Thyroid gland (tissue), 4 donors: Measurements from ENCODE around the gene HYAL2. TPM values are rescaled to one million over a fixed set of nuclear protein-coding genes. Genes with fewer than 3 reads are reported as not detected.

Source experiments
- DNase-seq, 2 donors: peaks; one replicate each; pipeline ENCODE4 v3.0.0-alpha.2; 2019
- H3K27ac ChIP-seq, 3 donors: fragments of 200-600 bp; sonication (generic); 1 replicate in 2 of 3; 2 replicates in 1 of 3; pipeline ENCODE4 v1.5.1; 2016 to 2019; ENCODE audit warnings: mild to moderate bottlenecking in 1 of 3, moderate library complexity in 1 of 3
- H3K27me3 ChIP-seq: fragments of 200-600 bp; sonication (generic); one replicate; pipeline ENCODE4 v1.5.1; 2019
- H3K36me3 ChIP-seq, 2 donors: fragments of 200-600 bp; sonication (generic); one replicate each; pipeline ENCODE4 v1.5.1; 2016 to 2019
- H3K4me1 ChIP-seq, 2 donors: fragments of 200-600 bp; sonication (generic); one replicate each; pipeline ENCODE4 v1.5.1; 2017 to 2019
- H3K4me3 ChIP-seq, 3 donors: fragments of 200-600 bp; sonication (generic); replicated peaks in 1 of 3; 1 replicate in 2 of 3; 2 replicates in 1 of 3; pipeline ENCODE4 v1.5.1; 2016; ENCODE audit warnings: mild to moderate bottlenecking in 1 of 3
- H3K9me3 ChIP-seq: fragments of 200-600 bp; sonication (generic); one replicate; pipeline ENCODE4 v1.5.1; 2017
- CTCF ChIP-seq, 6 experiments: fragments of 200-600 bp in 3 of 6; fragments of 450-650 bp in 3 of 6; sonication (generic) in 3 of 6; IDR thresholded peaks; one replicate each; pipeline ENCODE4 v1.5.1; 2016 to 2019; ENCODE audit warnings: antibody characterized with exemption in 6 of 6, mild to moderate bottlenecking in 2 of 6, inconsistent platforms in 1 of 6, moderate library complexity in 1 of 6
- POLR2A ChIP-seq, 2 donors: fragments of 450-650 bp; IDR thresholded peaks; one replicate each; pipeline ENCODE4 v1.6.1; 2017; ENCODE audit warnings: antibody characterized with exemption in 2 of 2, mild to moderate bottlenecking in 2 of 2, moderate library complexity in 1 of 2
- WGBS, 2 donors: methylation state at CpG; one replicate each; pipeline ENCODE4 v1.1.5; 2017; 5-methylcytosine and 5-hydroxymethylcytosine counted together
- intact Hi-C: fragments of 100-400 bp; cut with DNase I; formaldehyde crosslinking; loops from one replicate; pipeline ENCODE4 v1.15.1; 2023
- total RNA-seq, 4 donors: library from RNA; depleted of rRNA; stranded (reverse); fragments of >200 nt; gene quantifications; one replicate each; pipeline ENCODE4 v1.2.3, GENCODE V29; 2016

The HYAL2 gene
- total RNA-seq, 4 donors from 2014 or later = 133 to 206 (median 158) TPM

GRCh38 chr3:50340448-50341329, 18.1 kb upstream of the HYAL2 start, which contains the start of gene RASSF1:
RASSF1 (minus strand) TSS chr3:50340836; CDS start chr3:50340805, 31 bp downstream.
- Histone ChIP-seq H3K9me3 (no peaks in the 10 kb centered on the region), H3K4me1 (peaks cover 22 to 34% of the 10 kb centered on the region in 2 donors), H3K27ac (peak within 1 kb of the TSS; percentile 5 to 76 (median 75)), H3K36me3 (no peaks in the 10 kb centered on the region), H3K27me3 (no peaks in the 10 kb centered on the region), H3K4me3 (peak within 1 kb of the TSS in 1 of 3 donors; percentile 40)
- DNase-seq = peak; percentile 33 to 41
- intact Hi-C loops = no loop called here
- 29 to 30% methylated on average over 15 to 41 of the region's 85 CpGs for WGBS, 2 donors
- TF ChIP-seq CTCF (IDR thresholded peaks at IDR 0.05) = no peak
- TF ChIP-seq POLR2A (IDR thresholded peaks at IDR 0.05) = peak in 1 of 2 donors; percentile 27

GRCh38 chr3:50340147-50340447, 17.6 kb upstream of the HYAL2 start:
- no peaks in the 10 kb centered on the region for H3K27me3 ChIP-seq
- H3K27ac ChIP-seq = peak overlapping the region; percentile 5 to 76 (median 75)
- no peaks in the 10 kb centered on the region for H3K9me3 ChIP-seq
- DNase-seq = no peak
- peak overlapping the region in 1 of 3 donors; percentile 40 for H3K4me3 ChIP-seq
- TF ChIP-seq POLR2A (IDR thresholded peaks at IDR 0.05) = no peak
- H3K4me1 ChIP-seq = peaks cover 22 to 34% of the 10 kb centered on the region in 2 donors
- WGBS, 2 donors = 68 to 78% methylated on average over 9 of the region's 9 CpGs
- no peaks in the 10 kb centered on the region for H3K36me3 ChIP-seq
- intact Hi-C loops = no loop called here

GRCh38 chr3:50339485-50340146, 17.1 kb upstream of the HYAL2 start:
- Histone ChIP-seq H3K4me1 (peaks cover 26 to 38% of the 10 kb centered on the region in 2 donors), H3K27ac (peak overlapping the region; percentile 5 to 76 (median 75))

GRCh38 chr3:50338965-50339364, 16.4 kb upstream of the HYAL2 start:
- Histone ChIP-seq H3K9me3 (no peaks in the 10 kb centered on the region), H3K27ac (peak overlapping the region in 2 of 3 donors; percentile 91 to 96), H3K27me3 (no peaks in the 10 kb centered on the region), H3K4me1 (peaks cover 33 to 45% of the 10 kb centered on the region in 2 donors), H3K36me3 (no peaks in the 10 kb centered on the region), H3K4me3 (no peak overlapping the region)
- intact Hi-C loops = no loop called here
- 76 to 89% methylated on average over 5 of the region's 5 CpGs for WGBS, 2 donors
- no peak for TF ChIP-seq CTCF (IDR thresholded peaks at IDR 0.05)
- TF ChIP-seq POLR2A (IDR thresholded peaks at IDR 0.05) = no peak
- DNase-seq = no peak

More at GRCh38 chr3:50339485-50340146, 17.1 kb upstream of the HYAL2 start:
- H3K36me3 ChIP-seq = no peaks in the 10 kb centered on the region
- TF ChIP-seq CTCF (IDR thresholded peaks at IDR 0.05) (no peak), POLR2A (IDR thresholded peaks at IDR 0.05) (no peak)
- H3K9me3 ChIP-seq = no peaks in the 10 kb centered on the region
- intact Hi-C loops = no loop called here
- H3K4me3 ChIP-seq = no peak overlapping the region
- WGBS, 2 donors = 77 to 91% methylated on average over 11 to 14 of the region's 14 CpGs
- DNase-seq = no peak
- no peaks in the 10 kb centered on the region for H3K27me3 ChIP-seq

GRCh38 chr3:50337175-50337861, 14.8 kb upstream of the HYAL2 start:
- Histone ChIP-seq H3K36me3 (no peaks in the 10 kb centered on the region), H3K9me3 (no peaks in the 10 kb centered on the region), H3K4me1 (peaks cover 36 to 61% of the 10 kb centered on the region in 2 donors), H3K27me3 (no peaks in the 10 kb centered on the region), H3K27ac (peak overlapping the region; percentile 91 to 96 (median 91)), H3K4me3 (peak overlapping the region; percentile 49 to 79 (median 78))
- intact Hi-C loops = no loop called here
- DNase-seq = peak; percentile 100
- WGBS, 2 donors = 0% methylated on average over 2 to 6 of the region's 79 CpGs
- TF ChIP-seq POLR2A (IDR thresholded peaks at IDR 0.05) (peak; percentile 62 to 91), CTCF (IDR thresholded peaks at IDR 0.05) (no peak)
